Measurements from ENCODE around the gene TUBB2B. TPM values are rescaled to one million over a fixed set of nuclear protein-coding genes. Genes with fewer than 3 reads are reported as not detected.
A peak's percentile ranks its signal among the peaks of the same experiment; 100 is the strongest.

The TUBB2B gene
- total and polyA plus RNA-seq, 4 donors: 0.22 to 4.6 (median 3.2) TPM

GRCh38 chr6:3265671-3266070 lies 38.2 kb upstream of the TUBB2B start:
- H3K4me3 ChIP-seq (ENCODE audit: low read depth in 1 of 3, low read length in 3 of 3): no peak overlapping the region
- TF ChIP-seq ZBTB33 (IDR thresholded peaks at IDR 0.05) (no peak), REST (IDR thresholded peaks at IDR 0.05) (no peak), NR2F2 (IDR thresholded peaks at IDR 0.05) (no peak), YY1 (IDR thresholded peaks at IDR 0.05) (no peak), SP1 (IDR thresholded peaks at IDR 0.05) (no peak), TAF1 (conservative IDR thresholded peaks at IDR 0.05) (no peak), EGR1 (IDR thresholded peaks at IDR 0.05; ENCODE audit: low read depth in 2 of 2) (no peak), RAD21 (IDR thresholded peaks at IDR 0.05) (no peak), HNF4G (IDR thresholded peaks at IDR 0.05) (no peak)
- H3K27me3 ChIP-seq (ENCODE audit: control insufficient read depth in 4 of 4, insufficient read depth in 4 of 4, low read length in 3 of 4): no peaks in the 10 kb centered on the region
- 75% methylated on average over 9 of the region's 9 CpGs for WGBS
- no peaks in the 10 kb centered on the region for H3K9me3 ChIP-seq (ENCODE audit: control insufficient read depth in 4 of 4, low read length in 3 of 4)
- no peak for DNase-seq (ENCODE audit: low spot score)
- peaks cover 0 to 13% (median 4%) of the 10 kb centered on the region in 4 donors for H3K36me3 ChIP-seq (ENCODE audit: control insufficient read depth in 4 of 4, insufficient read depth in 3 of 4, low read depth in 1 of 4, low read length in 3 of 4)
- H3K9ac ChIP-seq (ENCODE audit: low read depth in 1 of 2, low read length in 2 of 2): no peak overlapping the region
- H3K4me1 ChIP-seq (ENCODE audit: control insufficient read depth in 4 of 4, insufficient read depth in 4 of 4, low read length in 3 of 4): peaks cover 8 to 41% (median 29%) of the 10 kb centered on the region in 4 donors
- H3K27ac ChIP-seq (ENCODE audit: low read depth in 1 of 2, low read length in 2 of 2): no peak overlapping the region

GRCh38 chr6:3264356-3264755 lies 36.9 kb upstream of the TUBB2B start:
- WGBS: 53% methylated on average over 3 of the region's 3 CpGs
- Histone ChIP-seq H3K4me1 (ENCODE audit: control insufficient read depth in 4 of 4, insufficient read depth in 4 of 4, low read length in 3 of 4) (peaks cover 10 to 51% (median 37%) of the 10 kb centered on the region in 4 donors), H3K4me3 (ENCODE audit: low read depth in 1 of 3, low read length in 3 of 3) (no peak overlapping the region), H3K27ac (ENCODE audit: low read depth in 1 of 2, low read length in 2 of 2) (peak overlapping the region; percentile 9 to 38), H3K9ac (ENCODE audit: low read depth in 1 of 2, low read length in 2 of 2) (no peak overlapping the region), H3K36me3 (ENCODE audit: control insufficient read depth in 4 of 4, insufficient read depth in 3 of 4, low read depth in 1 of 4, low read length in 3 of 4) (peaks cover 0 to 7% (median 4%) of the 10 kb centered on the region in 4 donors), H3K27me3 (ENCODE audit: control insufficient read depth in 4 of 4, insufficient read depth in 4 of 4, low read length in 3 of 4) (no peaks in the 10 kb centered on the region), H3K9me3 (ENCODE audit: control insufficient read depth in 4 of 4, low read length in 3 of 4) (no peaks in the 10 kb centered on the region)
- DNase-seq (ENCODE audit: low spot score): no peak
- peak; percentile 57 for TF ChIP-seq MAX (IDR thresholded peaks at IDR 0.05)
- no peak for TF ChIP-seq FOXA2 (IDR thresholded peaks at IDR 0.05)
- peak; percentile 33 for TF ChIP-seq SP1 (IDR thresholded peaks at IDR 0.05)
- TF ChIP-seq FOXA1 (IDR thresholded peaks at IDR 0.05): no peak
- TF ChIP-seq GABPA (IDR thresholded peaks at IDR 0.05 in 1 of 2, conservative IDR thresholded peaks at IDR 0.05 in 1 of 2): no peak
- TF ChIP-seq RXRA (IDR thresholded peaks at IDR 0.05): peak; percentile 26 to 90
- peak; percentile 32 for TF ChIP-seq NR2F2 (IDR thresholded peaks at IDR 0.05)
- no peak for TF ChIP-seq REST (IDR thresholded peaks at IDR 0.05)
- TF ChIP-seq CTCF (IDR thresholded peaks at IDR 0.05; ENCODE audit: low read depth, low read length, missing input control): no peak
- peak; percentile 56 to 85 for TF ChIP-seq HNF4A (conservative IDR thresholded peaks at IDR 0.05)
- TF ChIP-seq RAD21 (IDR thresholded peaks at IDR 0.05): no peak
